Right lobe of liver (tissue), 6 donors: Measurements from ENCODE around the gene PHB1. TPM values are rescaled to one million over a fixed set of nuclear protein-coding genes. Genes with fewer than 3 reads are reported as not detected.
A peak's percentile ranks its signal among the peaks of the same experiment; 100 is the strongest.
"Not testable (repeated sequence)": the region's sequence is repeated elsewhere in the genome, so short reads cannot be mapped to it uniquely, and the experiment has no call there.

Experiments
- ATAC-seq, 4 donors: fragments of 200-7000 bp; cut with Tn5 transposase; one replicate each; pipeline ENCODE4 v1.9.1; 2020; ENCODE audit warnings: mild to moderate bottlenecking in 4 of 4, moderate library complexity in 4 of 4
- DNase-seq, 3 donors: peaks; one replicate each; pipeline ENCODE4 v3.0.0-alpha.2; 2020
- H3K27ac ChIP-seq, 3 donors: fragments of 200-600 bp; one replicate each; pipeline ENCODE4 v1.8.0; 2022
- H3K27me3 ChIP-seq, 2 donors: fragments of 200-600 bp; one replicate each; pipeline ENCODE4 v1.8.0; 2022
- H3K36me3 ChIP-seq, 4 donors: fragments of 200-600 bp; sonication (generic) in 1 of 4; one replicate each; pipeline versions ENCODE4 v1.5.1 to v1.8.0; 2017 to 2022; ENCODE audit warnings: control low read depth in 1 of 4
- H3K4me1 ChIP-seq, 4 donors: fragments of 200-600 bp; sonication (generic) in 1 of 4; one replicate each; pipeline versions ENCODE4 v1.5.1 to v1.8.0; 2017 to 2022; ENCODE audit warnings: control low read depth in 1 of 4
- H3K4me3 ChIP-seq, 3 donors: fragments of 200-600 bp; one replicate each; pipeline ENCODE4 v1.8.0; 2022
- H3K9me3 ChIP-seq, 4 donors: fragments of 200-600 bp; sonication (generic) in 1 of 4; one replicate each; pipeline versions ENCODE4 v1.5.1 to v1.8.0; 2017 to 2022; ENCODE audit warnings: control low read depth in 1 of 4
- POLR2A ChIP-seq: fragments of 450-650 bp; IDR thresholded peaks from one replicate; pipeline ENCODE4 v1.6.1; 2017; ENCODE audit warnings: antibody characterized with exemption, mild to moderate bottlenecking
- WGBS: methylation state at CpG from one replicate; pipeline ENCODE4 v1.1.6; 2018; ENCODE audit warnings: low coverage, low lambda C conversion rate; ENCODE audit not compliant: insufficient coverage; ENCODE audit errors: missing lambda C conversion rate; 5-methylcytosine and 5-hydroxymethylcytosine counted together
- intact Hi-C, 2 donors: fragments of 100-400 bp; cut with DNase I; formaldehyde crosslinking; loops; one replicate each; pipeline versions ENCODE4 v1.11.2 to v1.14.1; 2022
- total RNA-seq, 6 experiments: library from RNA; depleted of rRNA in 2 of 6; stranded (reverse); fragments of >200 nt in 2 of 6; fragmentation: NEBNext Ultra II Directional in 3 of 6; extraction: Animal tissue kit (Norgen Biotek cat#: 25700) in 3 of 6; gene quantifications; one replicate each; pipeline versions ENCODE4 v1.1.0 to v1.2.4, GENCODE V29; 2016 to 2023
- TF ChIP-seq, protein P1 (sequence below), 4 donors: fragments of 200-600 bp in 3 of 4; fragments of 450-650 bp in 1 of 4; IDR thresholded peaks; one replicate each; pipeline versions ENCODE4 v1.5.1 to v1.8.0; 2016 to 2022; ENCODE audit warnings: antibody characterized with exemption in 4 of 4, mild to moderate bottlenecking in 2 of 4
- donor health status: DM: no; HTN: yes; CAD: no.
- donor health status: DM: no; HTN: no; CAD: no.
- donor health status: DM: no; HTN: no; CAD: no.
- donor health status: DM: no; HTN: yes; CAD: no.
- donor health status: DM: no; HTN: yes; CAD: no.

The PHB1 gene
- total RNA-seq, 6 experiments from 2014 or later, result 88.5 to 131 (median 102) TPM

DNA sequence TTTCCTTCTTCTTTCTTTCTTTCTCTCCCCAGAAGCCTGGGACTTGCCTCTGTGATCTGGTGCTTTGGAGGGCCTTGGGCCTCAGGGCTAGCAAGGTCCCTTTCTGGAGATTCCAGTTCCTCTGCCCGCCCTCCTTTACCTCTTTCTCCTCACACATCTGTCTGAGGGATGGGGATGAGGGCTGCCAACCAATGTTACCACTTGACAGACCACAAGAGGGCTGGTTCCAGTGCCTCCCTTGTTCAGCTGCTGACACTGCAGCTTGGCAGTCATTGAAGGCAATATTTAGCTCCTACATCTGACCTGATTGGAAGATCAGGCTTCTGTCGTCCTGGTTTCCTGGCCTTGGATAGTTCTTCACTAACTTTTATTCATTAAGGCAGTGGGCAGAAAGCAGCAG, 49.0 kb downstream of the PHB1 start:
- WGBS, result 30% methylated on average over 2 of the region's 2 CpGs
- ATAC-seq (no peak), DNase-seq (no peak)
- intact Hi-C loops, result no loop called here
- Histone ChIP-seq H3K36me3 (no peaks in the 10 kb centered on the region), H3K4me1 (peaks cover 0 to 18% (median under 1%) of the 10 kb centered on the region in 4 donors), H3K4me3 (no peak overlapping the region), H3K27me3 (no peaks in the 10 kb centered on the region), H3K27ac (no peak overlapping the region), H3K9me3 (no peaks in the 10 kb centered on the region)
- no peak for TF ChIP-seq POLR2A
- TF ChIP-seq, protein P1, sequence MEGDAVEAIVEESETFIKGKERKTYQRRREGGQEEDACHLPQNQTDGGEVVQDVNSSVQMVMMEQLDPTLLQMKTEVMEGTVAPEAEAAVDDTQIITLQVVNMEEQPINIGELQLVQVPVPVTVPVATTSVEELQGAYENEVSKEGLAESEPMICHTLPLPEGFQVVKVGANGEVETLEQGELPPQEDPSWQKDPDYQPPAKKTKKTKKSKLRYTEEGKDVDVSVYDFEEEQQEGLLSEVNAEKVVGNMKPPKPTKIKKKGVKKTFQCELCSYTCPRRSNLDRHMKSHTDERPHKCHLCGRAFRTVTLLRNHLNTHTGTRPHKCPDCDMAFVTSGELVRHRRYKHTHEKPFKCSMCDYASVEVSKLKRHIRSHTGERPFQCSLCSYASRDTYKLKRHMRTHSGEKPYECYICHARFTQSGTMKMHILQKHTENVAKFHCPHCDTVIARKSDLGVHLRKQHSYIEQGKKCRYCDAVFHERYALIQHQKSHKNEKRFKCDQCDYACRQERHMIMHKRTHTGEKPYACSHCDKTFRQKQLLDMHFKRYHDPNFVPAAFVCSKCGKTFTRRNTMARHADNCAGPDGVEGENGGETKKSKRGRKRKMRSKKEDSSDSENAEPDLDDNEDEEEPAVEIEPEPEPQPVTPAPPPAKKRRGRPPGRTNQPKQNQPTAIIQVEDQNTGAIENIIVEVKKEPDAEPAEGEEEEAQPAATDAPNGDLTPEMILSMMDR (IDR thresholded peaks at IDR 0.05), result peak in 2 of 4 donors; percentile 11 to 14

DNA sequence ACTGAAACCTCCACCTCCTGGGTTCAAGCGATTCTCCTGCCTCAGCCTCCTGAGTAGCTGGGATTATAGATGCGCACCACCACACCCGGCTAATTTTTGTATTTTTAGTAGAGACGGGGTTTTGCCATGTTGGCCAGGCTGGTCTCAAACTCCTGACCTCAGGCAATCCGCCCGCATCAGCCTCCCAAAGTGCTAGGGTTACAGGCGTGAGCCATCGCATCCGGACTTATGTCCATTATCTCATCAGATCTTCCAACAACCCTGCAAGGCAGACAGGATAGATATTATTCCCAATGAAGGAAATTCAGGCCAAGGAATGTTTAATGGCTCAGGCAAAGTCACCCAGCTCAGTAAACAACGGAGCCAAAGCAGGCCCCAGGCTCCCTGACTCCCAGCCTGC, 49.6 kb downstream of the PHB1 start:
- H3K9me3 ChIP-seq, DNase-seq, H3K36me3 ChIP-seq, H3K4me3 ChIP-seq, H3K27ac ChIP-seq, ATAC-seq, intact Hi-C loops, H3K27me3 ChIP-seq: not testable (repeated sequence)
- H3K4me1 ChIP-seq, result peaks cover 0 to 13% (median 2%) of the 10 kb centered on the region in 4 donors
- 92% methylated on average over 5 of the region's 10 CpGs for WGBS

DNA sequence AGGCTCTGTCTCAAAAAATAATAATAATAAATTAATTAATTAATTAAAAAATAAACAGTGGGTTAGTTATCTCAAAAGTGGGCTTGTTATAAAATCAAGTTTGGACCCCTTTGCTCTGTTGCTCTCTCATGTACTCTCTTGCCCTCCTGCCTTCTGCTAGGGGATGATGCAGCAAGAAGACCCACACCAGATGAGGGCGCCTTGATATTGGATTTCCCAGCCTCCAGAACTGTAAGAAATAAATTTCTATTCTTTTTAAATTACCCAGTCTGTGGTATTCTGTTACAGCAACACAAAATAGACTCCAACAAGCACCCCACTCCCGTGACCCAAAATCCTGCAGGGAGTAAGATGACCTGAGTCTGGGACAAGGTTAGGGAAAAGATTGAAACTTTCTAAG, 50.6 kb downstream of the PHB1 start:
- intact Hi-C loops, result no loop called here
- Histone ChIP-seq H3K9me3 (no peaks in the 10 kb centered on the region), H3K4me1 (peaks cover 0 to 16% (median 6%) of the 10 kb centered on the region in 4 donors), H3K4me3 (no peak overlapping the region), H3K27me3 (no peaks in the 10 kb centered on the region), H3K27ac (no peak overlapping the region), H3K36me3 (no peaks in the 10 kb centered on the region)
- DNase-seq, result no peak
- no peak for ATAC-seq
- TF ChIP-seq POLR2A, result no peak
- 55% methylated on average over 2 of the region's 2 CpGs for WGBS

DNA sequence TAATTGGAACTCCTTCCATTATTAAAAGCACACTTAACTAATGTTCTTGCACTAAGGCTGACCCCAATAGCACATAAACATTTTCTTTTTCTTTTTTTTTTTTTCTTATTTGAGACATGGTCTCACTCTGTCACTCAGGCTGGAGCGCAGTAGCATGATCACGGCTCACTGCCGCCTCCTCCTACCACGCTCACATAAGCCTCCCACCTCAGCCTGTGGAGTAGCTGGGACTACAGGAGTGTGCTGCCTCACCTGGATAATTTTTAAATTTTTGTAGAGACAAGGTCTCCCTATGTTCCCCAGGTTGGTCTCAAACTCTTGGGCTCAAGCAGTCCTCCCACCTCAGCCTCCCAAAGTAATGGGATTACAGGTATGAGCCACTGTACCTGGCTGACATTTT, 51.4 kb downstream of the PHB1 start:
- WGBS, result 100% methylated on average over 4 of the region's 4 CpGs
- no peak for ATAC-seq
- no peak overlapping the region for H3K27ac ChIP-seq
- no peak overlapping the region for H3K4me3 ChIP-seq
- intact Hi-C loops, result no loop called here
- no peak for TF ChIP-seq POLR2A
- TF ChIP-seq, protein P1 (IDR thresholded peaks at IDR 0.05), result no peak
- no peaks in the 10 kb centered on the region for H3K9me3 ChIP-seq
- DNase-seq, result no peak
- no peaks in the 10 kb centered on the region for H3K36me3 ChIP-seq
- H3K4me1 ChIP-seq, result peaks cover 0 to 18% (median 9%) of the 10 kb centered on the region in 4 donors
- H3K27me3 ChIP-seq, result no peaks in the 10 kb centered on the region

DNA sequence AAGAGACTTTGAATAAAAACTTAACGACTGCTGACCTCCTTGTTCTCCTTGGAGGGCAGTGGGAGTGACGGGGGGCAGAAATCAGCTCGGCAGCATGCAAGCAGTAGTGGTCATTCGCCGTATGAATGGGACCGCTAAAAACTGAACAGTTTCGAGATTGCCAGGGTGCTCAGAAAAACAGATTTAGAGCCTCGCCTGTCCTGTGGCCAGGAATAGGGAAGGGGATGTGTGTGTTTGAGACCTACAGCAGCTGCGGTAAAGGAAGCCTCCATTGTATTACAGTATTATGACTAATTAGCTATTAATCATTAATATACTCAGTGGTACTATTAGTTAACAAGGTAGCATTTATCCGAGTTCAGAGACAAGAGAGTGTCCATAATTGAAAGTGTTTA, 52.0 kb downstream of the PHB1 start:
- Histone ChIP-seq H3K27me3 (no peaks in the 10 kb centered on the region), H3K4me1 (peaks cover 0 to 24% (median 11%) of the 10 kb centered on the region in 4 donors), H3K36me3 (no peaks in the 10 kb centered on the region), H3K9me3 (no peaks in the 10 kb centered on the region), H3K27ac (peak overlapping the region; percentile 56 to 92 (median 90)), H3K4me3 (peak overlapping the region; percentile 85 to 97 (median 88))
- DNase-seq (no peak), ATAC-seq (no peak)
- intact Hi-C loops, result no loop called here
- TF ChIP-seq, protein P1 (IDR thresholded peaks at IDR 0.05), result no peak
- TF ChIP-seq POLR2A, result no peak
- WGBS, result 15% methylated on average over 10 of the region's 10 CpGs
